GM18909 (cell line): Measurements from ENCODE around the gene SMG7.
"Not testable (repeated sequence)": the region's sequence is repeated elsewhere in the genome, so short reads cannot be mapped to it uniquely, and the experiment has no call there.

ENCODE experiments used
- ATAC-seq: cut with Tn5 transposase; IDR thresholded peaks from one replicate; pipeline ENCODE4 v1.9.1; 2021; ENCODE audit warnings: mild to moderate bottlenecking; ENCODE audit not compliant: unreplicated experiment, poor library complexity

The SMG7 gene

GRCh38 chr1:183472488-183473216 lies at the start of gene SMG7:
Gene SMG7 (plus strand): TSS chr1:183472499. CDS start chr1:183472621, 122 bp downstream.
- peak; percentile 19 for ATAC-seq

- ATAC-seq, result no peak
Measured at GRCh38 chr1:183423541-183423940, 48.8 kb upstream of the SMG7 start.

- ATAC-seq, result no peak
Measured at GRCh38 chr1:183424691-183425090, 47.6 kb upstream of the SMG7 start.

GRCh38 chr1:183427591-183427990 lies 44.7 kb upstream of the SMG7 start:
- ATAC-seq, result not testable (repeated sequence)

GRCh38 chr1:183431840-183432547 lies 40.3 kb upstream of the SMG7 start:
- ATAC-seq, result no peak

- no peak for ATAC-seq
Measured at GRCh38 chr1:183432548-183432875, 39.8 kb upstream of the SMG7 start.

- no peak for ATAC-seq
Measured at GRCh38 chr1:183433703-183434102, 38.6 kb upstream of the SMG7 start.

- ATAC-seq, result no peak
Measured at GRCh38 chr1:183435497-183435896, 36.8 kb upstream of the SMG7 start.

GRCh38 chr1:183438060-183438459 lies 34.2 kb upstream of the SMG7 start:
- no peak for ATAC-seq

- ATAC-seq, result no peak
Measured at GRCh38 chr1:183443011-183443410, 29.3 kb upstream of the SMG7 start.

GRCh38 chr1:183443466-183443865 lies 28.8 kb upstream of the SMG7 start:
- ATAC-seq, result no peak

- ATAC-seq, result no peak
Measured at GRCh38 chr1:183444243-183444642, 28.1 kb upstream of the SMG7 start.

- no peak for ATAC-seq
Measured at GRCh38 chr1:183449223-183449770, 23.0 kb upstream of the SMG7 start.

GRCh38 chr1:183450093-183450492 lies 22.2 kb upstream of the SMG7 start:
- no peak for ATAC-seq

GRCh38 chr1:183454377-183454776 lies 17.9 kb upstream of the SMG7 start:
- no peak for ATAC-seq

GRCh38 chr1:183456826-183457225 lies 15.5 kb upstream of the SMG7 start:
- ATAC-seq, result no peak

- ATAC-seq, result no peak
Measured at GRCh38 chr1:183457449-183457848, 14.8 kb upstream of the SMG7 start.

GRCh38 chr1:183460596-183460995 lies 11.7 kb upstream of the SMG7 start:
- no peak for ATAC-seq

- no peak for ATAC-seq
Measured at GRCh38 chr1:183461350-183461749, 10.9 kb upstream of the SMG7 start.

GRCh38 chr1:183463566-183463965 lies 8.7 kb upstream of the SMG7 start:
- no peak for ATAC-seq

GRCh38 chr1:183466781-183467180 lies 5.5 kb upstream of the SMG7 start:
- ATAC-seq, result no peak

GRCh38 chr1:183467687-183468086 lies 4.6 kb upstream of the SMG7 start:
- ATAC-seq, result no peak
